Left hindlimb (tissue), 1 donor: ENCODE data around the gene CLIC6.

Source experiments
- DNase-seq: peaks from one replicate; pipeline ENCODE4 v3.0.0-alpha.2; 2018

The CLIC6 gene

DNA sequence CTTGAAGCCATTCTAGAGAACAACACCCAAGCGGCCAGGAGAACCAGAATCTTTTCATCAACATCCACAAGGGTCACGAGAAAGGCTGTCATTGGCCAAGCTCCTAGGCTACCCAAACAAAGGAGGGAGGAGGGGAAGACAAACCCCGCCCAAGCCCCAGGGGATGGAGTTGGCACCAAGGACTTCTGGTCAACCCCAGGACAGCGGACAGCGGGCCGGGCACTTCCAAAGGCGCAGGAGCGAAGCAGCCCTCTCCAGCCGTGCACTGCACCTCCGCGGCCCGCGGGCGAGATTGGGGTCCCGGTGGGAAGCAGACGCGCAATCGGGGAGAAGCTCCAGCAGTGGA, at the start of gene CLIC6:
CLIC6 (plus strand) TSS at position 192 of the 346 bp plus-strand sequence. CDS start 395 bp downstream, outside the sequence.
- no peak for DNase-seq

DNA sequence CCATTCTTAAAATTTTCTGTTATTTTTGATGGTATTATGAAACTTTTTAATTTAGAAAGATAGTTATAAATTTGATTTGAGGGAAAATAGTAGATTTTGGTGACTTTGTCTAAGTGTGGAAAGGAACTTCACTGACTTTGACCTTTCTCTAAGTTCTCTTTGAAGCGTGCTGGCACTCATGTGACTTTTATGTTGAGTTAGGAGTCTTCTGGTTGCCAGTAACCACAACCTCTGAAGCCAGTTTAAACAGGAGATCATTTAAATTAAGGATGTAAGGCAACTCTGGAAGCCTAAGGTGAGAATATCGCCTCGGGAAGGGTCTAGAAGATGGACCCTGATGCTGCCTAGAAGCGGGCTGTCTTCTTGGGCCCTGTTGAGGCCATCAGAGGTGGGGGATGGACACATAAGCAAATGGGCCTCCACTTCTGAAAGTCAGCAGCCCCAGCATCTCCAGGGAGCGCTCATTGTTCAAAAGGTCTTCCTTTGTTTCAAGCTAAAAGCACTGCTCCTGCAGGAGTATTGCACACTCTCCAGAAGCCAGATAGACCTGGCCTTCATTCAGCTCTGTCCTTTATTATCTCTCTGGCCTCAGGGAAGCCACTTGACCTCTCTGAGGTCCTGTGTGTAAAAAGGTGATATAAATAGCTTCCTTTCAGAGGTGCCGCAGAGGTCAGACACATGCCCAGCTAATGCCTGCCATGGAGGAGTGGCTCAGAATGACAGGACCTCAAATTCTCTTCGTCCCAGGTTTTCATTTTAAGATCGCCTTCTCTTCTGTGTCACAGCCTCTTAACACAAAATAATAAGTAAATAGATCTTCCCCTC, 48.7 kb upstream of the CLIC6 start:
- no peak for DNase-seq

DNA sequence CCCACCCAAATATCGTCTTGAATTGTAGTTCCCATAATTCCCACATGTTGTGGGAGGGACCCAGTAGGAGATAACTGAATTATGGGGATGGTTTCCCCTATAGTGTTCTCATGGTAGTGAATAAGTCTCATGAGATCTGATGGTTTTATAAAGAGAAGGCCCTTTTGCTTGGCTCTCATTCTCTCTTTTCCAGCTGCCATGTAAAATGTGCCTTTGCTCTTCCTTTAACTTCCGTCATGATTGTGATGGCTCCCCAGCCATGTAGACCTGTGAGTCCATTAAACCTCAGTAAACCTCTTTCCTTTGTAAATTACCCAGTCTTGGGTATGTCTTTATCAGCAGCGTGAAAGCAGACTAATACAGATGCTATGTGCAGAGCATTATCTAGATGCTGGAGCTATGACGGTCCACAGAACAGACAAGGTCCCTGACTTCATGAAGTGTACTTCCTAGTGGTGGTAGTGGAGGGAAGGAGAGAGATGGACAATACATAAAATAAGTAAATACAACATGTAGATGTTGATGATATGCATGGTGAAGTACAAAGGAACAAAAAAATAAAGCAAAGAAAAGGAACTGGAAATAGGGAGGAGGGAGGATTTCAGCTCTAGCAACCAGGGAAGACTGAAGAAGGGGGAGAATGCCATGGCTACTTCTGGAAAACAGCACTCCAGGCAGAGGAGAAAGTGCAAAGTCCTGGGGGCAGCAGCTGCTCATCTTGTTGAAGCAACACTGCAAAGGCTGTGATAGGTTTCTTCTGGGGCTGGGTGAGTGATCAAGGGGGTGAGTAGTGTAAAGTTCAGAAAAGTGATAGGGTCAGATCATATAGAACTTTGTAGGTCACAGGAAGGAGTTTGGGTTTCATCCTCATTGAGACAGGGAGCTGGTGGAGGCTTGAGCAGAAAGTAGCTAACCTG, 47.1 kb upstream of the CLIC6 start:
- no peak for DNase-seq

DNA sequence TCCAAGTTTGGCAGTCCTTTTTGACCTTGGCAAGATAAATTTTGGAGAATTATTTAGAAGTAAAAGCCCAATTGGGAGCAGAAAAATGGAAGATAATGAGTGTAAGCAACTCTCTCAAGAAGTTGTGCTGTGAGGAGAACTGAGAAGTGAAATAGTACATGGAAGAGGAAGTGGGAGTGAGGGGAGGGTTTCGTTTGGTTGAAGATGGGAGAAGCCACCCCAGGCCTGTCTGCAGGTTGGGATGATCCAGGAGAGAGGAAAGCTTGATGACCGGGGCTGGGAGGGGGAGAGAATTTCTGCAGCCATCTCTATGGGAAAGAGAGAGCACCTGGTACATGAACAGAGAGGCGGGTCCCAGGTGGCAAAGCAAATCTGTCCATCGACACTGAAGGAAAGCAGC, 45.3 kb upstream of the CLIC6 start:
- no peak for DNase-seq

DNA sequence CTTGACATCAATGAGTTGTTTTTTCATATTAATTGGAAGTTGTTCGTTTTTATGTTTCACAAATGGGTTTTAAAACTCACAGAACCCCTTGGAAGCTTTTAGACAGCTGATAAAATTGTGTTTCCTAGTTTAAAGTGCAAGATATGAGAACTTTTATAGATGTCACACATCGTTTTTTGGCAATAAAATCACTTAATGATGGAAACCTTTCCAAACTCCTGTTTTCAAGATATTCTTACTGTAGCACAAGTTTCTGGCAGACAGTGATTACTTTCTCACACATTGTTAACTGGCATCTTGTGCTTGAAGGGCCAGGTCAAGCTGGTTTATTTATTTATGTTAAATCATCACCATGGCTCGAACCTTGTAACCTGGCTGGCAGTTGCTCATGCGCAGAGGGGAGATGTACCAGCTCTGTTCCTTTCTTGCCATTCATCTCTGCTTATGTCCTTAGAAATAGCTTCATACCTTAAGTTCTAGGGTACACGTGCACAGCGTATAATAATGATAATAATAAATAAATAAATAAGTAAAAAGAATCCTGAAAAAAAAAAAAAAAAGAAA, 43.7 kb upstream of the CLIC6 start:
- no peak for DNase-seq

DNA sequence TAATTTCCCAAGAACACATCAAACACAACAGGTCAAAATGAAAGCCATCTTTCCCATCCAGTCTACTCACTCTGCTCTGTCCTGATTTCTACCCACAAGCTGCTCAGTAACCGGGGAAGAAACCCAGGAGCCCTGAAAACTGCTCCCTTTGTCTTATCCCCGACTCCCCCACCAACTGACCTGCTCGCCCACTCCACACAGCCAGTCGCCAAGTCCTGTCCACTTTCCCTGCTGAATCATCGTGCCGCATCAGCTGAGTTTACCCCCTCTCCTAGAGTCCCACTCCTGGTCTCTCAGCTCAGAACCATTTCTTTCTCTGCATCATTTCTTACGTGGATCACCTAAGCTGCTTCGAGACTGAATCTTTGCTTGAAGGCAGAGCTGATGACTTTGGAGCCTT, 42.7 kb upstream of the CLIC6 start:
- no peak for DNase-seq

DNA sequence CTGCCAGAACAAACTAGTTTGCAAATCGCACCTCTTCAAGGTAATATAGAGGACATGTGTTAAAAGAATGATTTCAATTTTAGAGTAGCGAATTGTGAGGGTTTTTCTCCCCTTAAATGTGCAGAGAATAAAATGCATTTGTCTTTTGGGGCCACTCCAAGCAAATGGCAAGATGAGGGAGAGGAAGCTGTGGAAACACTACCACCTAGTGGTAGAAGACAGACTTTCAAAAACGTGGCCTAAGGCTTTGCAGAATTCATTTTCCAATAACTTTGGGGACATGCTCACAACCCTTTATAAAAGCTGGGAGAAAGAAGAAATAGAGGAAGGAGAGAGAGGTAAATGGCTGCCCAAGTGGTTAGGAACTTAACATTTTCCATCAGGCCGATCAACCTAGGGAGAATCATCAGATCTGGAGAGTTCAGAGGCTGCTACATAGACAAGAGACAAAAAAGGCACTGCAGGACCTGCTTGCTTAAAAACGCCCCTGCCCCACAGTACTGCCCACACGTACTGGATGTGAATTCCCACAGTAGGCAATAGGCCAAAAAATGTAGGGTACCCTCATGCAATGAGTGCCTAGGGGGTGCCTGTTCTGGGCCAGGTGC, 38.2 kb upstream of the CLIC6 start:
- no peak for DNase-seq

DNA sequence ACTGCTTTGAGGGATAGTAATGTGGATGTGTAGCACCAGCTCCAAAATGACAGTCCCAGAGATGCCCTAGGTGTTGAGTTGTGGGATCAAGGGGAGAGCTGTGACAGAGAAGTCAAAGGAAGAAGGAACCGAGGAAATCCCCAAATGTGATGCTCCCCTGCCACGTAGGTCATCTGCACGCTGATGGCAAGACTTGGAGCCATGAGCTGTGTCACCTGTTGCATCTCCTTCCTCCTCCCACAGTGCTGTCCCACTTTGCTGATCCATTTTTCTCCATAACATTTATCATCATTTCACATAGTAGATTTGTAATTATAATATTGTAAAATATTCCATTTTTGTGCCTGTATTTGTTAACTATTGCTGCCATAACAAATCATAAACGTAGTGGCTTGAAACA, 36.3 kb upstream of the CLIC6 start:
- no peak for DNase-seq

DNA sequence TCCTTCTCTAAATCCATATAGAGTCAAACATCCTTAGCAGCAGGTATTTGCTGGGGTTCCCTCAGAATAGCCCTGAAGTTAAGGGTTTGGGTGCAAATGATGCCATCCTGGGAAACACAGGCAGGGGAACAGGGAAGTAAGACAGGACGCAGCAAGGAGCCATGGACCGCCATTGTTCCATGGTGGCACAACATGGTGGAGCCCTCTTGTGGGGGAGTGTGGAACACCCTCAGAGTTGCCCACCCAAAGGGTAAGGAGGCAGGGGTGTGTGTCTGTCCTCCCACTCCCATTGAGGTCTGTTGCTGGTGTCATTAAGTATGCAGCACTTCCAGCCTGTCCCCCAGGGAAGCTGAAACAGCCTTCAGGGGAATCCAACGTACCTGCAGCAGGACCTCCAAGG, 33.5 kb upstream of the CLIC6 start:
- DNase-seq, result no peak

DNA sequence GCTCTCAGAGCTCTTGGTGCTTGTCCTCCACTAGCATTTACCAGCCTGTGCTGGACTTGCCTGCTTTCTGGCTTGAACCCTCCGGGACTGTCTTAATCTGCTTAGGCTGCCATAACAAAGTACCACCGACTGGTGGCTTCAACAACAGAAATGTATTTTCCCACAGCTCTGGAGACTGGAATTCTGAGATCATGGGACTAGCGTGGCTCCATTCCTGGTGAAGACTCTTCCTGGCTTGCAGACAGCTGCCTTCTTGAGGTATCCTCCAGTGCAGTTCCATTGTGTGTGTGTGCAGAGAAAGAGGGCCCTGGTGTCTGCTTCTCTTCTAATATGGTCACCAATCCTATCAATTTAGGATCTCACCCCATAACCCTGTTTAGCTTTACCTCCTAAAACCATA, 31.8 kb upstream of the CLIC6 start:
- no peak for DNase-seq

DNA sequence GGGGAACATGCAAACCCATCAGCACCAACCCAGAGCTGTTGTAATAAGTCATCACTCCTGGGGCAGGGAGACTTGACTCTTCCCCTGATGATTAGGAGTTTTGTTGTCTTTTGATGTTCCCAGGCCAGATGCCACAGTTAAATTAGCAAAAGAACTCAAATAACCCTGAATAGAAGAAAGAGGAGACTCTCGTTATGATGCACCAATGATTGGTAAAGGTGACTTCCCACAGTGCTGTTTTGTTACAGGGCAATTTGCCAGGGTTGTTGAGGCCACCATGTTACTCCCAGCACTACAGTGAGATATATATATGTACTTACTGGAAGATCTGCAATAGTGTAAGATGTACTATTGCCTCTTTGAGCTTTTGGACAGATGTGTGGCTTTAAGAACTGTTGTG, 29.5 kb upstream of the CLIC6 start:
- DNase-seq, result no peak

DNA sequence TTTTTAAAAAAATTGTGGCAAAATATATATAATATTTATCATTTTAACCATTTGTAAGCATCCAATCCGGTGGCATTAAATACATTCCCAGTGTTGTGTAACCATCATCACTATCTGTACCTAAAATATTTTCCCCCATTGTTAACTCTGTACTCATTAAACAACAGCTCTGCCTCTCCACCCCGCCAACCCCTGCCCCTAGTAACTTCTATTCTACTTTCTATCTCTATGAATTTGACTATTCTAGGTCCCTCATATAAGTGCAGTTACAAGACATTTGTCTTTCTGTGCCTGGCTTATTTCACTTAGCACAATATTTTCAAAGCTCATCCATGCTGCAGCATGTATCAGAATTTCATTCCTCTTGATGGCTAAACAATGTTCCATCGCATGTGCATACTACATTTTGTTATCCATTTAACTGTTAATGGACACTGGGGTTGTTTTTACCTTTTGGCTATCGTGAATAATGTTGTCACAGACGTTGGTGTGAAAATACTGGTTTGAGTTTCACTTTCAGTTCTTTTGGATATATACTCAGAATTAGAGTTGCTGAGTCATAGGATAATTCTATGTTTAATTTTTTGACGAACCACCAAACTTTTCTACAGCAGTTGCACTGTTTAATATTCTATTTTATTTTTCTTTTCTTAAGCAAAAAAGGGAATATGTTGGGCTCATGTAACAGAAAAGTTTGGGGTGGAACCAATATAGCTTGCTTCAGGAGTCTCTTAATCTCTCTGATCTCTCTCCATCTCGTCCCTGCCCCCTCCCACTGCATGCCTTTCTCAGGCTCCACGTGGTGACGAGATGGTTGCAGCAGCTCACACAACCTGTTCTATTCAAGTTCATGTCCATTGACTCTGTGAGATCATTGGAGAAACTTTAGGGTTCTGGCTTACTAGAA, 28.7 kb upstream of the CLIC6 start:
- DNase-seq, result no peak

DNA sequence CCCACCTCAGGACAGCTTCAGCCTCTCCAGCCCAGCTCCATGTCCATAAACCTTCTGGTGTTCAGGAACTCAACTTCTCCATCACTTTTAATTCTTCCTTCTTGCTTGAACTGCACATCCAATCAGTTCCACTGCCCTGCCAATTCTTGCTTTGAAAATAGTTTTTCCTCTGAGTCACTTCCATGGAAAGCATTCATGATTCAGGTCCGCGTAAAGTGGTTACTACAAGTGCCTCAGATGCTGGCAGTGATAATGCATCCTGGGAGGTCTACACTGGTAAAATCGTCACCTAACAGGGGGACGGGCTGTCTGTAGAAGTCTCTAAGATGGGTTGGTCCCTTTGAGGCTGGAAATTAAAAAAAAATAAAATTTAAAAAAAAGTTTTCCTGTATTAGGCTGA, 27.9 kb upstream of the CLIC6 start:
- no peak for DNase-seq

DNA sequence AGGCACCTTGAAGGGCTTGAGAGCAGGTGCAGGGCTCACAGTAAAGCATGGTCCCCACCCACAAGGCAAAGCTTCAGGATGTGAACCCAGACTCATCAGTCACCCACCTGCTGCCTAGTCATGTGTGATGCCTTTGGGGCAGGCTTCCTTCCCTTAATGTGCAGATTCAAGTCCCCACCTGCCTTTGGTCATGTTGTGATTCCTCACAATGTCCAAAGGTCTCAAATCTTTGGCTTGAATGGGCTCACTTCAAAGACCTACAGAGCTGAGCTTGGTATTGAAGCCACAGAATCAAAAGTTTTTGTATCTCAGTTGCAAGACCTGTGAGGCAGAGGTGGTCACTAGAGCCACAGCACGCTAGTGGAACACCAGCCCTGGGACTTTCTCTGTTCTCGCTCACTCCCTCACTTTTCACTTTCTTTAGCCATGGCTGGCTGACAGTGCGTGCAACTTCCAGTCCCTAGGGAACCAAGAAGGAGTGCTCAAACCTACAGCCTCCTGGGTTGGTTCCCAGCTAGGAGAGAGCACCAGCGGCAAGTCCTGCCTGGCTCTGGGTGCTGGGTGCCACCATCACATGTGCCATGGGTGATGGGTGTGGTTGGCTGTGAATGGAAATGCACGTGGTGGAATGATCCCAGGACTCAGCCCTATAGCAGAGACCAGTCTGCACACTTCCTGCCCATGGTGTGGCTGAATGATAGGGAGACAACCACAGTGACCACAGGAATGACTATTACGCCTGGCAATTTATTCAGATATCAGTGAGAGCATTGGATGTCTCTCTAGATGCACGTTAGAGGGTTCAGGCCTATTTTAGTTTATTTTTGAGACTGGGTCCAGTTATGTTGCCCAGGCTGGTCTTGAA, 26.4 kb upstream of the CLIC6 start:
- no peak for DNase-seq

DNA sequence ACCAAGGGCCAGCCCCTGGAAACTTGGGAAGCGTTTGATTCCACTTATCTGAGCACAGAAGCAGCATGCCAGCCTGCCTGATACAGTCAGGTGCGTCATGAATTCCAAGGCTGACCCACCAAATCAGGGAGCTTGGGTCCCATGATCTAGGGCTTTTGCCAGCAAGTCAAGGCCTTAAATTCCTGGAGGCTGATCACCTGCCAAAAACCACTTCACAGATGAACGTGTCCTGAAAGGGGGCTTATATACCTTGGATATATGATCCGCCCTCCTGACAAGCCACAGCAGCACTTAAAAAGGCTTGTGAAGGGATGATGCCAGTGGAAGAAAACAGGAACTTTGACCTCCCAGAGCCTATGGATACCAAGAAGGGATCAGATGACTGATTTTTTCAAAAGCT, 24.0 kb upstream of the CLIC6 start:
- no peak for DNase-seq

DNA sequence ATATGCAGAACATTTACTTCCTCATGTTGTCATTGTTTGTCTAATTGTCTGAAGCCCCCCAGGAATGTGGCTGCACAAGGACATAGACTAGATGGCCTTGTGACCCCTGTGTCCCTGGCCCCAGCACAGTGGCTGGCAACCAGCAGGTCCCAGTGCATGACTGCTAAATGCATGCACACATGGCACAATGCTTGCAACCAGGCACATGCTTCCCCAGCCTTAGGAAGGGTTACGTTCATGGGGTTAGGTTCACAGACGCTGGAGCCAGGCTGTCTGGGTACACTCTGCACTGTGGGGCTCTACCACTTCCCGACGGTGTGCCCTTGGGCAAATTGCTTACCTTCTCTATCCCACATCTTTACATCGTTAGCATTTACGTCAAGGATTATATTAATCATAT, 21.2 kb upstream of the CLIC6 start:
- DNase-seq, result no peak

DNA sequence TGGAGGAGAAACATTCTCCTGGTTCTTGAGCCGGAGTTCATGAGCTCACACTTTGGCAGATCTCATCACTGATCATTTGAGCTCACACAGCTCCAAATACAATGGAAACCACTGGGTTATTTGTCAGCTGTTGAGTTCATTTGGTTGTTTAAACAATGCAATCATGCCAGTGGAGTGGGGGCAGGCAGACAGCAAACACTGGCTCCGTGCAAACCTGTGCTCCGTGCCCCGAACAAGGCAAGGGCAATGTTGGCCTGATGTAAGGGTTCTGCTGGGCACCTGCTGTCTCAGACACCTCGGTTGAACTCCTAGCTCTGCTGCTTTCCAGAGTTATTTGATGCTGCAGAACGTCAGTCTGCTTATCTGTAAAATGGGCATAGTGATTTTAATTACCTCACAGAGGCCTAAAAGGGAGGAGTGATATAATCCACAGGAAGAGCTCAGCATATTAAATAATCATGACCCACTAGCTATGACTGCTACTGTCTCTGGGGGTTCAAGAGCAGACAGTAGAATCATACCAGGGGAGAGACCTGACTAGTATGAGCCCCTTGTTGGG, 20.0 kb upstream of the CLIC6 start:
- DNase-seq, result no peak

DNA sequence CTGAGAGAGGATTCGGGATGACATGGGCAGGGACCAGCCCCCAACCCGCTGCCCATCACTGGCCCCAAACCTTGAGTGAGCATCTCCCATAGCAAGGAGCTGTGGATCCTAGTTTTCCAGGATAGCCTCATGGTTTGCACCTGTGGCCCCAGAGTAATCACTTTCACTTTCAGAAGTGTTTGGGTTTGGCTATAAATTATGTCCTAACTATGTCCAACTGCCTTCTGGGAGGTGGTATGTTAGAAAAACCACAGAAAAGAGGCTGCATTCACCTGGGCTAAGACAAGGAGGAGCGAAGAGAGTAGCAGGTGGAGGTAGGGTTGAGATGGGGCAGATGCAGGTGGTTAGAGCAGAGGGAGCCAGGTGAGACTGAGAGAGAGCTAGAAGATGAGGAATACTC, 19.4 kb upstream of the CLIC6 start:
- no peak for DNase-seq

DNA sequence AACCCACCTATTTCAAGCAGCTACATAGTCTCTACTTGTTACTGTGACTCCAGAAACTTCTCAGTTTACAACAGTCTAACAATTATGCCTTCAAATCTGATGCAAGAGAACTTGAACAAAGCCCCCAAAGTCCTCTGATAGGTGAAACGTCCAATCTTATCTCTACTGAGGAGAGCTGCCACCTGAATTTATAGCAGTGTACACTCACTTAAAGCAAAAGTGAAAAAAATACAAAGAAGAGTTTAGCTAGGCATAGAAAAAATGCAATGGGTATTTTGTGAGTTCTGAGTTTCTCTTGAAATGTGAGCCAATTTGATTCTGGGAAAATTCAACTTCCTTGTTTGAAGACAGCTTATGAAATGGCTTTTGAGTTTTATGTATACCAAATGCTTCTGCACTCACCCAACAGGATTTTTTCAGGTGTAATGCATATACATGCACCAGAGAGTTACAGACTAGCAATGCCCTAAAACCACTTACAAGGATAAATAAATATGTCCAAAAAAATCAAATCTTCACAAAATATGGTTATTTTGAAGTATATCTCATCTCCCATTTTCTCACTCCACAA, 17.8 kb upstream of the CLIC6 start:
- DNase-seq, result no peak

DNA sequence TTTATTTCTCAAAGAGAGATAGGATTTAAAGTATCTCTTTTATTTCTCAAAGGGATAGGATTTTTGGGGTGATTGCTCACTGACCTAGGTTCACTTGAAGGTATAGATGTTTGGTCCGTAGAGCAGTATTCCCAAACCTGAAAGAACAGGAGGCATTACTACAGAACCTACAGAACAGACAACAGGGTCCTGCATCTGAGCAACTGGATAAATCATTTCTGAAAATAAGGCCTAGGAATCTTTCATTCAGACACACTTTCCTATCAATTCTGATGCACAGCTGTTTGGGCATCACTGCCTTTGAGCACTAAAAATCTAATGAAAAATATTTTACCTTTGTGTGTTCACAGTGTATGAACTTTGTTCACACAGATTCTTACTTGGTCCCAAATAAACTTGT, 17.2 kb upstream of the CLIC6 start:
- DNase-seq, result no peak

DNA sequence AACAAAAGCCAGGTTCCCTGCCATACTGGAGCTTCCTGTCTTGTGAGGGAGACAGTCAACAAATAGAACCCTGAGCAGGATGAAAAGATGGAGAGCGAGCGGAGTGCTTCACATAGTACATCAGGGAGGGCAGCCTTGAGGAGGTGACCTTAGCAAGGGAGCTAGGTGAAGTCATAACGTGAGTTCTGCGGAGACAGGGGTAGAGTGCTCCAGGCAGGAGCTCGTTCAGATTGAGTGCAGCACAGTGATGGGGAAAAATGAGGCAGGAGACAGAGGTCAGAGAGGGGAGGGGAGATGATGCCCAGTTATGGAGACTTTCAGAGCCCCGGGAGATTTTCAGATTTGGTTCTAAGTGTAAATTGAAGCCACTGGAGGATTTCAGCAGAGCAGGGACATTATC, 15.3 kb upstream of the CLIC6 start:
- no peak for DNase-seq
